CD4-positive, alpha-beta T cell treated with Interleukin-21 for 1 hour (primary cell): ENCODE results near the gene UGT1A1.
"Not testable (repeated sequence)": the region's sequence is repeated elsewhere in the genome, so short reads cannot be mapped to it uniquely, and the experiment has no call there.

Experiments
- DNase-seq: peaks from one replicate; pipeline ENCODE4 v3.0.0-alpha.2; 2020

The UGT1A1 gene

DNA sequence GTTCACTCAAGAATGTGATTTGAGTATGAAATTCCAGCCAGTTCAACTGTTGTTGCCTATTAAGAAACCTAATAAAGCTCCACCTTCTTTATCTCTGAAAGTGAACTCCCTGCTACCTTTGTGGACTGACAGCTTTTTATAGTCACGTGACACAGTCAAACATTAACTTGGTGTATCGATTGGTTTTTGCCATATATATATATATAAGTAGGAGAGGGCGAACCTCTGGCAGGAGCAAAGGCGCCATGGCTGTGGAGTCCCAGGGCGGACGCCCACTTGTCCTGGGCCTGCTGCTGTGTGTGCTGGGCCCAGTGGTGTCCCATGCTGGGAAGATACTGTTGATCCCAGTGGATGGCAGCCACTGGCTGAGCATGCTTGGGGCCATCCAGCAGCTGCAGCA, at the start of gene UGT1A1:
Gene UGT1A1, plus strand, starts transcription at position 228 of the 400 bp plus-strand sequence. Its CDS starts 18 bp downstream, at position 246.
- DNase-seq = no peak

- DNase-seq = peak; percentile 53
These were observed 48.6 kb upstream of the UGT1A1 start for GRCh38 chr2:233711312-233712008.

GRCh38 chr2:233712611-233713261, 47.3 kb upstream of the UGT1A1 start, which contains the start of gene UGT1A5:
Gene UGT1A5, plus strand, starts transcription at chr2:233712907. Its CDS starts 85 bp downstream, at chr2:233712992.
- no peak for DNase-seq

DNA sequence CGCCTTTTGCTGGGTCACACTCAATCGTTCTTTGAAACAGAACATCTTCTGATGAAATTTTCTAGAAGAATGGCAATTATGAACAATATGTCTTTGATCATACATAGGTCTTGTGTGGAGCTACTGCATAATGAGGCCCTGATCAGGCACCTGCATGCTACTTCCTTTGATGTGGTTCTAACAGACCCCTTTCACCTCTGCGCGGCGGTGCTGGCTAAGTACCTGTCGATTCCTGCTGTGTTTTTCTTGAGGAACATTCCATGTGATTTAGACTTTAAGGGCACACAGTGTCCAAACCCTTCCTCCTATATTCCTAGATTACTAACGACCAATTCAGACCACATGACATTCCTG, 46.8 kb upstream of the UGT1A1 start:
- DNase-seq = no peak

- no peak for DNase-seq
These were observed 45.9 kb upstream of the UGT1A1 start for GRCh38 chr2:233714121-233714520.

DNA sequence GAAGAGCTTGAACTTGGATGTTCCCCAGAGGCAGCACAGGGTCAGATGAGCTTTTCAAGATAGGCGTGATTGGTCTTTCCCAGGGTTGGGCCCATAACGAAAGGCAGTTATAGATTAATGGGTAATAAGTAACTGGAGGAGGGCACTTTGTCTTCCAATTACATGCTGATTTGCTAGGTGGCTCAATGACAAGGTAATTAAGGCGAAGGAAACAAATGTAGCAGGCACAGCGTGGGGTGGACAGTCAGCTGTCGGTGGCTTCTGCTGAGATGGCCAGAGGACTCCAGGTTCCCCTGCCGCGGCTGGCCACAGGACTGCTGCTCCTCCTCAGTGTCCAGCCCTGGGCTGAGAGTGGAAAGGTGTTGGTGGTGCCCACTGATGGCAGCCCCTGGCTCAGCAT, 41.5 kb upstream of the UGT1A1 start, which contains the start of gene UGT1A4:
Gene UGT1A4, plus strand, starts transcription at position 185 of the 400 bp plus-strand sequence. Its CDS starts 85 bp downstream, at position 270.
- no peak for DNase-seq

- no peak for DNase-seq
These were observed 31.3 kb upstream of the UGT1A1 start, which contains the start of gene UGT1A3 for GRCh38 chr2:233728723-233729301. Gene UGT1A3, plus strand, starts transcription at chr2:233729042. Its CDS starts 85 bp downstream, at chr2:233729127.

DNA sequence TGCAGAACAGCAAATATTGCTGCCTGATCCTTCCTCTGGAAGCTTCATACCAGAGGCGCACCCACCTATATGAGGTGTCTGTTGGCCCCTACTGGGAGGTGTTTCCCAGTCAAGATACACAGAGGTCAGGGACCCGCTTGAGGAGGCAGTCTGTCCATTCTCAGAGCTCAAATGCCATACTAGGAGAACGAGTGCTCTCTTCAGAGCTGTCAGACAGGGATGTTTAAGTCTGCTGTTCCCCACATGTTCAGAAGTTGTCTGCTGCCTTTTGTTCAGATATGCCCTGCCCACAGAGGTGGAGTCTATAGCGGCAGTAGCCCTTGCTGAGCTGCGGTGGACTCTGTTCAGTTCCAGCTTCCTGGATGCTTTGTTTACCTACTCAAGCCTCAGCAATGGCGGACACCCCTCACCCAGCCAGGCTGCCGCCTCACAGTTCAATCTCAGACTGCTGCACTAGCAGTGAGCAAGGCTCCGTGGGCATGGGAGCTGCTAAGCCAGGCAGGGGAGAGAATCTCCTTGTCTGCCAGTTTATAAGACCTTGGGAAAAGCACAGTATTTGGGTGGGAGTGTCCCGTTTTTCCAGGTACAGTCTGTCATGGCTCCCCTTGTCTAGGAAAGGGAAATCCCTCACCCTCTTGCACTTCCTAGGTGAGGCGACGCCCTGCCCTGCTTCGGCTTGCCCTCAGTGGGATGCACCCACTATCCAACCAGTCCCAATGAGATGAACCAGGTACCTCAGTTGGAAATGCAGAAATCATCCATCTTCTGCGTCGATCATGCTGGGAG, 23.0 kb upstream of the UGT1A1 start:
- not testable (repeated sequence) for DNase-seq

- no peak for DNase-seq
These were observed 19.2 kb upstream of the UGT1A1 start for GRCh38 chr2:233740870-233741269.

GRCh38 chr2:233743464-233744259, 16.4 kb upstream of the UGT1A1 start:
- DNase-seq = no peak

DNA sequence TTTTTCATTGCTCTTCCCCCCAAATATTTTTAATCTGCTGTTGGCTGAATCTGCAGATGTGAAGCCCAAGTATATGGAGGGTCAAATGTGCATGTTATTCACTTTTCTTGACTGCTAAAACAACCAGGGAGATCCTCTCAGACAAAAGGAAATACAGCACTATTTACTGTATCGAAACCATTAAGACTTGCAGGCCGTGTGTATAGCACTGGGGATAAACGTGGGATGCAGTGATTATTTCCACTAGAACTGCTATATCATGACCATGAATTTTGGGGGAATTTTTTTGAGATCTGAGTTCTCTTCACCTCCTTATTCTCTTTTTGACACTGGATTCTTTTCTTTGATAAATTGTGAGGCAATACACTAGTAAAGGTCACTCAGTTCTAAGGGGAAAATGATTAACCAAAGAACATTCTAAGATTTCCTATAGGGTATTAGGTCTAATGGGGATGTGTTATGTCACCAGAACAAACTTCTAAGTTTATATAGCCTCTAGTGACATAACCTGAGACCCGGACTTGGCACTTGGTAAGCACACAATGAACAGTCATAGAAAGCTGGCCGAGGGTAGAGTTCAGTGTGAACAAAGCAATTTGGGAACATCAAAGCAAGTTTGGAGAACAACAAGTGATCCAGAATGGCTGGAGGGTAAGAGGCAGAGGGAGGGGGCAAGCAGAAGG, 14.9 kb upstream of the UGT1A1 start:
- no peak for DNase-seq

DNA sequence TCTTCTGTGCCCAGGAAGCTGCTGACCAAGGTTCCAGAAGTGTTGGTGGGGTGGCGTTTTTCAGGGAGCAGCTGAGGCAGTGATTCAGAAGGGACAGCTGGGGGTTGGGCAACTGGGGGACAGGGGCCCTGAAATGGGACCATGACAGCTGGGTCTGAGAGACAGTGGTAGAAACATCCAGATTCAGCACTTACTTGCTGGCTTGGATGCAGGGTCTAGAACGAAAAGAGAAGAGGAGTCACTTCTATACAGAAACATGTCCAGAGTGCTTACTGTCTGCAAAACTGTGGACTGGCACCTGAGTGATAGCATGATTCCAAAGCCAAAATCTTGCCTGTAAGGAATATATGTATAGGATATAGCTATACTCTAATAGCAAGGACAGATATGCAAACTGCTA, 14.2 kb upstream of the UGT1A1 start:
- DNase-seq = not testable (repeated sequence)

GRCh38 chr2:233746475-233747282, 13.4 kb upstream of the UGT1A1 start:
- no peak for DNase-seq

GRCh38 chr2:233747283-233747544, 12.9 kb upstream of the UGT1A1 start:
- DNase-seq = no peak

DNA sequence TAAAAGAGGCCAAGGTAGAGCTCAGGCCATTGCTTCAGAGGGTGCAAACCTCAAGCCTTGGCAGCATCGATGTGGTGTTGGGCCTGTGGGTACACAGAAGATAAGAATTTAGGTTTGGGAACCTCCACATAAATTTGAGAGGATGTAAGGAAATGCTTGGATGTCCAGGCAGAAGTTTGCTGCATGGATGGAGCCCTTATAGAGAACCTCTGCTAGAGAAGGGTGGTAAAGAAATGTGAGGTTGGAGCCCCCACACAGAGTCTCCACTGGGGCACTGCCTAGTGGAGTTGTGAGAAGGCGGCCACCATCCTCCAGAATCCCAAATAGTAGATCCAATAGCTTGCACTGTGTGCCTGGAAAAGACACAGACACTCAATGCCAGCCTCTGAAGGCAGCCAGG, 9.4 kb upstream of the UGT1A1 start:
- DNase-seq = not testable (repeated sequence)

DNA sequence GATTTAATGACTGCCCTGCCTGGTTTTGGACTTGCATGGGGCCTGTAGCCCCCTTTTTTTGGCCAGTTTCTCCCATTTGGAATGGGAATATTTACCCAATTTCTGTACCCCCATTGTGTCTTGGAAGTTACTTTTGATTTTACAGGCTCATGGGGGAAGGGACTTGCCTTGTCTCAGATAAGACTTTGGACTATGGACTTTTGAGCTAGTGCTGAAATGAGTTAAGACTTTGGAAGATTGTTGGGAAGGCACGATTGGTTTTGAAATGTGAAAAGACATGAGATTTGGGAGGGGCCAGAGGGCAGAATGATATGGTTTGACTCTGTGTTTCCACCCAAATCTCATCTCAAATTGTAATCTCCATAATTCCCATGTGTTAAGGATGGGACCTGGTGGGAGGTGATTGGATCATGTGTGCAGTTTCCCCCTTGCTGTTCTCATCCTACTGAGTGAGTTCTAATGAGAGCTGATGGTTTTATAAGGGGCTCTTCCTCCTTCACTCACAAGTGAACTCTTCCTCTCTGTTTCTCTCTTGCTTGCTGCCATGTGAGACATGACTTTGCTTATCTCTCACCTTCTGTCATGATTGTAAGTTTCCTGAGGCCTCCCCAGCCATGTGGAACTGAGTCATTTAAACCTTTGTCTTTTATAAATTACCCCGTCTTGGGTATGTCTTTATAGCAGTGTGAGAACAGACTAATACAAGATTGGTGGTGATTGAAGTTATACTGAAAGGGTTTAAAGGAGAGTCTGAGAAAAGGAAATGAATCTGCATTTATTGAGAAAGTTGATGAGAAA, 8.7 kb upstream of the UGT1A1 start:
- DNase-seq = not testable (repeated sequence)

- DNase-seq = no peak
These were observed 5.0 kb upstream of the UGT1A1 start for GRCh38 chr2:233754872-233755611.

GRCh38 chr2:233756429-233757081, 3.5 kb upstream of the UGT1A1 start:
- no peak for DNase-seq

DNA sequence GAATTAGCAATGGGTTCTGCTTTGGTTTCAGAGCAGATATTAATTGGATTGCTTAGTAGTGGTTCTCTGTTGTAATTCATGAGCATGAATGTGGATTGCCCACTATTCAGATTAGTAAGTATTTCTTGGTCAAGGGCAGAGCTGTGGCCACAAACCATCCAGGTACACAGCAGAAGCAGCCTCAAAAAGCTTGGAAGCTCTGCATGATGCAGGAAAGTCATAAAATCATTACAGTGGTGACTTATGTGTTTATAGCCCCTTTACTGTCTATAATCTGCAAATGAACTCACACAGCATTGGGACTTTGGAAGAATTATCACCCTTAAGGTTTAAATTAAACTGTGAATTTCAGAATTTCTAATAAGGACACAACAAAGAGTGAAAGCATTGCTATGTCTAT, 1.9 kb upstream of the UGT1A1 start:
- no peak for DNase-seq
